DMS153 treated with DMSO at 0.1 percent for 48 hours (cell line): Measurements from ENCODE around the gene COX7A2L.
A peak's percentile ranks its signal among the peaks of the same experiment; 100 is the strongest.
"Not testable (repeated sequence)": the region's sequence is repeated elsewhere in the genome, so short reads cannot be mapped to it uniquely, and the experiment has no call there.

Experiments
- DNase-seq: peaks from one replicate; lab custom pipeline; 2025; ENCODE audit not compliant: unreplicated experiment; lab: John Stamatoyannopoulos, UW

The COX7A2L gene

DNA sequence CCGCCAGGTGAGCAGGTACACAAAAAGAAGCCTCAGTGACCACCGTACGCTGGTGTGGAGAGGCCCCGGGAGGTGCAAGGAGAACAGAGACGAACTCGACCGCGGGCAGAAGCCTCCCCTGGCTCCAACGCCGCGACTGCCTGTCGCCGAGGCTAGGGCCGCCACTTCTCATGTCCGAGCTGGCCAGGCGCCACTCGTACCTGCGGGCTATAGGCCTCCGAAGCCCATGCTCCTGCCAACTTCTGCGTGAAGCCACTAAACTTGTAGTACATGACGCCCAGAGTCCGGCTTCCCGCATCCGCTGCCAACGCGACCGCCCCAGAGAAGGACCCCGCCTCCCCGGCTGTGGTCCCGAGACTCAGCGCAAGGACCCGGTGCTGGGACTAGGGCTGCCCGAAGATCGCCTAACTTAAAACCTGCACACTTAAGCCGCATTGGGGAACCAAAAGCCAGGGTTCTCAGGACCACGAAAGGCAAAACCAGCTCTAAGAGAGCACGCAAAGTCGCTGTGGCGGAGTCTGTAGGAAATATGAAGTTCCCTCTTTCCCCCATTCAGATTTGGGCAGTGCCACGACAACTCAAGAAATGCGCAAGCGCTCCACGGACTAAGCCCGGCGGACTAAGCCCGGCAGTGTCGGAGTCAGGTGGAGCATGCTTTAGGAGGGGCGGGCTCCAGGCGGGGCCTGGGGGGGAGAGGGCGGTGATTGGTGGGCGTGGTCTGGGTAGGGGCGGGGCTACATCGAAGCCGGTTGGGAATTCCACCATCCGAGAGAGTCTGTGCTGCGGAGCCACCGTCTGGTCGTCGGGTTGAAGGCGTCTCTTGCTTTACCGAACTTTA, at the start of gene COX7A2L:
TSS of gene COX7A2L (minus strand) at position 328 of the 838 bp plus-strand sequence. CDS start at position 272, 56 bp downstream.
- DNase-seq = peak; percentile 98

DNA sequence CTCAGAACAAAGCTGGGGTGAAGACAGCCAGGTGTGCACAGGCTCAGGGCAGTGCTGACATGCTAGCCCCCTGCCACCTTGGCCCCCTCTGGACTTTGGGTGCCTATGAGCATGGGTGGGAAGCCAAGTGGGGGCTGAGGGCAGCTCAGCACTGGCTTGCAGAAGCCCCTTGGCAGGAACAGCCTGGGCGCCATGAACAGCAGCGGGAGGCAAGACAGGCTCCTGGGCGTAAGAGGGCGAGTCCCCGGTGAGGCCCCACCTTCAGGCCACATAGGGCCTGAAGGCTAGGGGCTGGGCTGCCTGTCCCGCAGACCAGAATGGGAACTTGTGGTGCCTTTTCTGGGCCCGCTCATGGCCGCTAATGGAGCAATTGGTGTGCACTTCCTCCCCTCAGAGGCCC, 47.0 kb upstream of the COX7A2L start:
- no peak for DNase-seq

DNA sequence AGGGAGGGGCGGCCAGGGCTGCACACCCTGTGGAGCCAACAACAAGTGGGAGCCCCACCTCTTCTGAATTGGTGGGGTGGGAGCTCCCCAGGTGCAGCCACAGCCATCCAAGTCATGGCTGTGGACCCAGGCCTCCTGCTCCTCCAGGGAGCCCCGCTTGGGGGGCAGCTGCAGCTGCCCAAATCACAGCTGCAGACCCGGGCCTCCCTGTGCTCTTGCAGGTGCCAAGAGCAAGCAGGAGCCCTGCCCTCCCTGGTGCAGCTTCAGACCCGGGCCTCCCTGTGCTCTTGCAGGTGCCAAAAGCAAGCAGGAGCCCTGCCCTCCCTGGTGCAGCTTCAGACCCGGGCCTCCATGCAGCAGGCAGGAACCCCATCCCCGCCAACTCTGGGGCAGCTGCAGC, 46.5 kb upstream of the COX7A2L start:
- DNase-seq = no peak

GRCh38 chr2:42404676-42405075, 43.7 kb upstream of the COX7A2L start:
- DNase-seq = no peak

DNA sequence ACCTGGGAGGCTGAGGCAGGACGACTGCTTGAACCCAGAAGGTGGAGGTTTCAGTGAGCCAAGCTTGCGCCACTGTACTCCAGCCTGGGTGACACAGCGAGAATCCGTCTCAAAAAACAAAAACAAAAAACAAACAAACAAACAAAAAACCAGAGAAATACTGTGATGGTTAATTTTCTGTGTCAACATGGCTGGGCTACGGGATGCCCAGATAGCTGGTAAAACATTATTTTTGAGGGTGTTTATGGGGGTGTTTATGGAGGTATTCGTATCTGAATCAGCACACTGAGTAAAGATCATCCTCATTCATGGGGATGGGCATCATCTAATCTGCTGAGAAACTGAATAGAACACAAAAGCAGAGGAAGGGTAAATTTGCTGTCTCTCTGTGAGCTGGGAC, 40.8 kb upstream of the COX7A2L start:
- DNase-seq = no peak

DNA sequence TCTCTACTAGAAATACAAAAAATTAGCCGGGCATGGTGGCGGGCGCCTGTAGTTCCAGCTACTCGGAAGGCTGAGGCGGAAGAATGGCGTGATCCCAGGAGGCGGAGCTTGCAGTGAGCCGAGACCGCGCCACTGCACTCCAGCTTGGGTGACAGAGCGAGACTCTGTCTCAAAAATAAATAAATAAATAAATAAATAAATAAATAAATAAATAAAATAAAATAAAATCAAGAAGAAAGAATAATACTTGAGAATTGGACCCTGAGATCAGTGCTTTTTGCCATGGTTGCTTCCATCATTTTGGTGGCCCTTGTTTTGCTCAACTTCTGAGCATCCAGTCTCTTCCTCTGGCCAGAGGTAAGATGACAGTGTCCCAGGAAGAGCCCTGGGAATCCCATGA, 37.0 kb upstream of the COX7A2L start:
- not testable (repeated sequence) for DNase-seq

- DNase-seq = not testable (repeated sequence)
Measured at GRCh38 chr2:42393320-42393719, 32.3 kb upstream of the COX7A2L start.

DNA sequence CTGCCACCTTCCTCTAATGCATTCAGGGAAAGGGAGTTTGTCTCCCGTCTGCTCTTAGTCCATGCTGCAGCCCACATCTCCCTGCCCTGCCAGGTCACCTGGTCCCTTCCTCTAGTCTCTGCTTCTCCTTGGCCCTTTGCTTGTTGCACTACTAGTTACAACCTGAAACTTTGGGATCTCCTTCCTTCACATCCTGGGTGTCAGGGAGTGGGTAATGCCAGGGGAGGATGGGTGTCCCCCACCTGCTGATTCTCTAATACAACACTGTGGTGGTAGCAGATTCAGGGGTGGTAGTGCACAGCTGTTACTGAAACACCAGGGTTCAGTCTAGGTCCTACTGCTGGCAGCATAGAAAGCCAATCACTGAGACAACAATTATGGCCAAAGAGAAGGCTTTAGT, 31.2 kb upstream of the COX7A2L start:
- DNase-seq = no peak

DNA sequence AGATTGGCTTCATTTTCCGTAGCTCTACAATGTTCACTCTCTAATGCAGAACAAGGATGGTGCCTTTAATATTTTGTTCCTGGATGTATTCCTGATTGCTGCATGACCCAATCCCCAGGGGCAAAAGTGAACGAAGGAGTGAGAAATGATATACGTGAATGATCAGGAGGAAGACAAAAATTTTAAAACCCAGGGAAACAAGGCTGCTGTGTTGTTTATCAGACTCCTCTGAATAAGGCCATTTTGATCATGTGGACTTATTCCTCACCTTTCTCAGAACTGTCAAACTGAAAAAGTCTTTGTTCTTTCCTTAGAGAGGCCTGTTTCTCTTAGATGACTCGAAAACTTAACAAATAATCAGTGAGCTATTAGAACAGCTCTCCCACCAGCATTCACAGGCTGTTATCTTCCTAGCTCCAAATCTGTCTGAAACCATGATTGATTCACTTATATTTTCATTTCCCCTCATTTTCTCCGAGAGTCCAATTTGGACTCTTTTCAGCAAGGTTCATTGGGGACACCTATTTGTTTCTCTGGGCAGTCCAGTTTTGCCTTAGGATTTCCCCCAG, 29.5 kb upstream of the COX7A2L start:
- no peak for DNase-seq

- DNase-seq = no peak
Measured at GRCh38 chr2:42386682-42387081, 25.7 kb upstream of the COX7A2L start.

- peak; percentile 20 for DNase-seq
Measured at GRCh38 chr2:42385225-42385624, 24.2 kb upstream of the COX7A2L start.

- DNase-seq = no peak
Measured at GRCh38 chr2:42383855-42384530, 23.0 kb upstream of the COX7A2L start.

- no peak for DNase-seq
Measured at GRCh38 chr2:42382144-42382543, 21.1 kb upstream of the COX7A2L start.

GRCh38 chr2:42380026-42380425, 19.0 kb upstream of the COX7A2L start:
- DNase-seq = not testable (repeated sequence)

GRCh38 chr2:42378415-42378814, 17.4 kb upstream of the COX7A2L start:
- DNase-seq = no peak

- no peak for DNase-seq
Measured at GRCh38 chr2:42376758-42377157, 15.7 kb upstream of the COX7A2L start.

GRCh38 chr2:42372474-42373200, 11.6 kb upstream of the COX7A2L start:
- DNase-seq = no peak

GRCh38 chr2:42371611-42372473, 10.8 kb upstream of the COX7A2L start:
- no peak for DNase-seq

- peak; percentile 86 for DNase-seq
Measured at GRCh38 chr2:42369532-42370229, 8.7 kb upstream of the COX7A2L start.
